HepG2 (cell line): Measurements from ENCODE around the gene BRAF. TPM values are rescaled to one million over a fixed set of nuclear protein-coding genes. Genes with fewer than 3 reads are reported as not detected.

Source experiments
- ARID5B ChIP-seq: IDR thresholded peaks from 2 replicates; pipeline ENCODE4 v1.4.0; 2020; ENCODE audit warnings: mild to moderate bottlenecking, missing genetic modification reagents
- CBX2 ChIP-seq, 2 experiments: fragments of 200-600 bp in 1 of 2; sonication (generic); formaldehyde crosslinking in 1 of 2; IDR thresholded peaks; 2 replicates each; pipeline versions ENCODE4 v1.7.0 to v1.8.1; 2018 to 2022; ENCODE audit warnings: low read depth in 2 of 2, low read length in 1 of 2, mild to moderate bottlenecking in 1 of 2, missing genetic modification reagents in 1 of 2
- CSRNP1 ChIP-seq: sonication (generic); formaldehyde crosslinking; IDR thresholded peaks from 2 replicates; pipeline ENCODE4 v1.8.1; 2023; ENCODE audit warnings: mild to moderate bottlenecking, missing genetic modification reagents
- ERF ChIP-seq: IDR thresholded peaks from 2 replicates; pipeline ENCODE4 v1.6.1; 2018; ENCODE audit warnings: missing biosample characterization, missing genetic modification reagents
- HOXA3 ChIP-seq: sonication (generic); formaldehyde crosslinking; IDR thresholded peaks from 2 replicates; pipeline ENCODE4 v1.5.0; 2020; ENCODE audit warnings: missing genetic modification reagents
- ISX ChIP-seq: sonication (generic); formaldehyde crosslinking; conservative IDR thresholded peaks from 2 replicates; pipeline ENCODE4 v1.5.0; 2020; ENCODE audit warnings: missing genetic modification reagents
- LCORL ChIP-seq, 2 experiments: fragments of 450-650 bp in 1 of 2; sonication (generic) in 1 of 2; formaldehyde crosslinking in 1 of 2; IDR thresholded peaks; 2 replicates each; pipeline versions ENCODE4 v1.5.0 to v1.6.1; 2017 to 2020; ENCODE audit warnings: antibody characterized with exemption in 1 of 2, missing genetic modification reagents in 1 of 2
- NFE2L1 ChIP-seq: sonication (generic); formaldehyde crosslinking; IDR thresholded peaks from 2 replicates; pipeline ENCODE4 v1.4.0; 2020; ENCODE audit warnings: missing genetic modification reagents, mild to moderate bottlenecking, borderline replicate concordance
- NFYC ChIP-seq: IDR thresholded peaks from 2 replicates; pipeline ENCODE4 v1.6.1; 2016; ENCODE audit warnings: missing genetic modification reagents, missing compliant biosample characterization
- NONO ChIP-seq, 2 experiments: fragments of 450-650 bp in 1 of 2; sonication (generic) in 1 of 2; formaldehyde crosslinking in 1 of 2; IDR thresholded peaks in 1 of 2; conservative IDR thresholded peaks in 1 of 2; 2 replicates each; pipeline versions ENCODE4 v1.6.1 to v1.8.0; 2017 to 2022; ENCODE audit warnings: mild to moderate bottlenecking in 1 of 2, missing genetic modification reagents in 1 of 2, moderate library complexity in 1 of 2
- REXO4 ChIP-seq: sonication (generic); formaldehyde crosslinking; IDR thresholded peaks from 2 replicates; pipeline ENCODE4 v1.8.0; 2022; ENCODE audit warnings: missing genetic modification reagents, mild to moderate bottlenecking, borderline replicate concordance
- SAP130 ChIP-seq: IDR thresholded peaks from 2 replicates; pipeline ENCODE4 v1.6.1; 2016; ENCODE audit warnings: low read depth
- SIX1 ChIP-seq: sonication (generic); formaldehyde crosslinking; IDR thresholded peaks from 2 replicates; pipeline ENCODE4 v1.4.0; 2020; ENCODE audit warnings: missing genetic modification reagents, borderline replicate concordance
- SMYD3 ChIP-seq: sonication (generic); formaldehyde crosslinking; IDR thresholded peaks from 2 replicates; pipeline ENCODE4 v1.8.1; 2023; ENCODE audit warnings: mild to moderate bottlenecking, missing genetic modification reagents
- SOX5 ChIP-seq: IDR thresholded peaks from 2 replicates; pipeline ENCODE4 v1.6.1; 2016; ENCODE audit warnings: borderline replicate concordance
- TGIF2 ChIP-seq: IDR thresholded peaks from 2 replicates; pipeline ENCODE4 v1.6.1; 2016; ENCODE audit warnings: control low read depth, missing compliant biosample characterization
- TOPORS ChIP-seq: sonication (generic); formaldehyde crosslinking; IDR thresholded peaks from 2 replicates; pipeline ENCODE4 v1.8.0; 2023; ENCODE audit warnings: mild to moderate bottlenecking, missing genetic modification reagents
- TSC22D2 ChIP-seq: sonication (generic); formaldehyde crosslinking; IDR thresholded peaks from 2 replicates; pipeline ENCODE4 v1.5.1; 2020; ENCODE audit warnings: missing genetic modification reagents, mild to moderate bottlenecking, borderline replicate concordance
- ZBTB25 ChIP-seq: IDR thresholded peaks from 2 replicates; pipeline ENCODE4 v1.6.1; 2018; ENCODE audit warnings: missing genetic modification reagents
- ZNF10 ChIP-seq: sonication (generic); formaldehyde crosslinking; IDR thresholded peaks from 2 replicates; pipeline ENCODE4 v1.4.0; 2020; ENCODE audit warnings: mild to moderate bottlenecking, low read depth, missing genetic modification reagents, borderline replicate concordance
- ZNF510 ChIP-seq: sonication (generic); formaldehyde crosslinking; IDR thresholded peaks from 2 replicates; pipeline ENCODE4 v1.4.0; 2020; ENCODE audit warnings: low read depth, mild to moderate bottlenecking, missing genetic modification reagents
- ZNF672 ChIP-seq: sonication (generic); formaldehyde crosslinking; IDR thresholded peaks from 2 replicates; pipeline ENCODE4 v1.8.1; 2022; ENCODE audit warnings: missing genetic modification reagents
- ZNF772 ChIP-seq: sonication (generic); formaldehyde crosslinking; IDR thresholded peaks from 2 replicates; pipeline ENCODE4 v1.5.0; 2020; ENCODE audit warnings: mild to moderate bottlenecking, missing genetic modification reagents
- polyA plus RNA-seq, 8 experiments: library from polyadenylated mRNA; depleted of rRNA in 3 of 8; stranded (reverse) in 7 of 8; unstranded in 1 of 8; fragments of >200 nt; fragmentation: Illumina TruSeq in 4 of 8; extraction: Trizol in 4 of 8; gene quantifications; 2 replicates each; pipeline versions ENCODE4 v1.2.1 to v1.2.3, GENCODE V29; 2011 to 2016; ENCODE audit warnings: low read depth in 4 of 8, missing spikeins in 1 of 8, mixed read lengths in 1 of 8; ENCODE audit not compliant: insufficient read depth in 1 of 8
- total RNA-seq, 5 experiments: library from RNA; depleted of rRNA; stranded (reverse); fragments of >200 nt; fragmentation: Illumina TruSeq; extraction: Trizol; gene quantifications; 2 replicates each; pipeline ENCODE4 v1.2.3, GENCODE V29; 2016; ENCODE audit warnings: low read depth in 1 of 5

The BRAF gene
- total and polyA plus RNA-seq, 2 of the 13 experiments (the other 11 are each of a cell fraction or from before 2014, with no cell fraction given), result 12.5 to 13.4 TPM

GRCh38 chr7:140924821-140925421, at the start of gene BRAF (continued):
- TF ChIP-seq LCORL (IDR thresholded peaks at IDR 0.05), result no peak
- TF ChIP-seq LCORL (CRISPR knock-in tag; IDR thresholded peaks at IDR 0.05), result peak; percentile 24; the same call in 1 of the 2 replicates
- peak; percentile 100 for TF ChIP-seq HOXA3 (CRISPR knock-in tag)
- TF ChIP-seq ISX (CRISPR knock-in tag), result no peak
- TF ChIP-seq ARID5B (CRISPR knock-in tag), result peak; percentile 27; the same call in 1 of the 2 replicates
- no peak for TF ChIP-seq SIX1 (CRISPR knock-in tag)
- no peak for TF ChIP-seq ZNF10 (CRISPR knock-in tag)
- TF ChIP-seq ZNF772 (CRISPR knock-in tag), result no peak
- TF ChIP-seq ZBTB25 (CRISPR knock-in tag), result peak; percentile 58; the same call in 1 of the 2 replicates
- TF ChIP-seq ZNF510, result no peak
- no peak; the same call in 1 of the 2 replicates for TF ChIP-seq CSRNP1 (CRISPR knock-in tag)
- TF ChIP-seq TSC22D2 (CRISPR knock-in tag), result no peak
- TF ChIP-seq CBX2 (IDR thresholded peaks at IDR 0.05; ENCODE audit: low read depth, low read length), result no peak
- TF ChIP-seq CBX2 (CRISPR knock-in tag; IDR thresholded peaks at IDR 0.05; ENCODE audit: low read depth), result no peak
- no peak for TF ChIP-seq NFYC (CRISPR knock-in tag)
- TF ChIP-seq SAP130 (CRISPR knock-in tag), result peak; percentile 45
- no peak for TF ChIP-seq SMYD3
- no peak for TF ChIP-seq TGIF2
- 0 out of 2 replicates have a peak, but pooled peaks have one; percentile 23 for TF ChIP-seq SOX5 (CRISPR knock-in tag)
- TF ChIP-seq NFE2L1 (CRISPR knock-in tag), result no peak
- TF ChIP-seq REXO4, result no peak
- peak; percentile 56; the same call in 1 of the 2 replicates for TF ChIP-seq ERF (CRISPR knock-in tag)
- no peak for TF ChIP-seq ZNF672
- no peak for TF ChIP-seq TOPORS (CRISPR knock-in tag)
- TF ChIP-seq NONO (IDR thresholded peaks at IDR 0.05), result no peak
- no peak for TF ChIP-seq NONO (CRISPR knock-in tag; conservative IDR thresholded peaks at IDR 0.05)
